K562 (cell line): ENCODE data around the gene GP1BB. TPM values are rescaled to one million over a fixed set of nuclear protein-coding genes. Genes with fewer than 3 reads are reported as not detected.
A peak's percentile ranks its signal among the peaks of the same experiment; 100 is the strongest.

Experiments used
- ADNP ChIP-seq: fragments of 200-800 bp; sonication (Bioruptor generic); IDR thresholded peaks from 2 replicates; pipeline ENCODE4 v1.6.1; 2016; ENCODE audit warnings: missing genetic modification characterization, missing compliant biosample characterization
- EGR1 ChIP-seq: fragments of 450-650 bp; conservative IDR thresholded peaks from 2 replicates; pipeline ENCODE4 v1.6.1; 2017; ENCODE audit warnings: mild to moderate bottlenecking
- EZH2 ChIP-seq: IDR thresholded peaks from 2 replicates; pipeline ENCODE4 v1.6.1; 2012; ENCODE audit warnings: low read depth, mild to moderate bottlenecking, inconsistent platforms, low read length, borderline replicate concordance
- HDAC1 ChIP-seq, 2 experiments: fragments of 450-650 bp; IDR thresholded peaks; 2 replicates each; pipeline ENCODE4 v1.6.1; 2016 to 2017; ENCODE audit warnings: inconsistent platforms in 1 of 2, mild to moderate bottlenecking in 1 of 2, moderate library complexity in 1 of 2
- HDAC3 ChIP-seq: fragments of 450-650 bp; IDR thresholded peaks from 2 replicates; pipeline ENCODE4 v1.6.1; 2018; ENCODE audit warnings: borderline replicate concordance, mild to moderate bottlenecking, moderate library complexity; ENCODE audit not compliant: partially characterized antibody
- KAT8 ChIP-seq: fragments of 450-650 bp; IDR thresholded peaks from 2 replicates; pipeline ENCODE4 v1.6.1; 2016; ENCODE audit warnings: low read depth, mild to moderate bottlenecking
- LCOR ChIP-seq: sonication (generic); formaldehyde crosslinking; IDR thresholded peaks from 2 replicates; pipeline ENCODE4 v1.8.0; 2022; ENCODE audit warnings: mild to moderate bottlenecking, missing genetic modification reagents
- MCM7 ChIP-seq, 2 experiments: fragments of 450-650 bp; IDR thresholded peaks; 2 replicates each; pipeline ENCODE4 v1.6.1; 2016 to 2018
- NR4A1 ChIP-seq, 2 experiments: fragments of 250-450 bp in 1 of 2; fragments of 450-650 bp in 1 of 2; sonication (Bioruptor Pico) in 1 of 2; IDR thresholded peaks; 2 replicates each; pipeline versions ENCODE4 v1.4.0 to v1.6.1; 2016 to 2020; ENCODE audit warnings: mild to moderate bottlenecking in 2 of 2, missing compliant biosample characterization in 1 of 2, missing genetic modification characterization in 1 of 2, moderate library complexity in 1 of 2
- RBBP5 ChIP-seq: fragments of 200-600 bp; sonication (generic); IDR thresholded peaks from 2 replicates; pipeline ENCODE4 v1.6.1; 2012; ENCODE audit warnings: borderline replicate concordance, mild to moderate bottlenecking, low read length, control low read depth, inconsistent platforms; ENCODE audit not compliant: insufficient read depth, poor library complexity, severe bottlenecking
- RBFOX2 ChIP-seq: fragments of 200-400 bp; formaldehyde crosslinking; IDR thresholded peaks from 2 replicates; pipeline ENCODE4 v1.6.1; 2017; ENCODE audit warnings: low read depth, mild to moderate bottlenecking, low read length, moderate library complexity
- SAFB2 ChIP-seq: fragments of 200-400 bp; formaldehyde crosslinking; IDR thresholded peaks from 2 replicates; pipeline ENCODE4 v1.6.1; 2018; ENCODE audit warnings: borderline replicate concordance, low read length, low read depth, moderate library complexity; ENCODE audit not compliant: severe bottlenecking
- SMAD4 ChIP-seq: fragments of 250-450 bp; sonication (Bioruptor Pico); conservative IDR thresholded peaks from 2 replicates; pipeline ENCODE4 v1.8.0; 2021; ENCODE audit warnings: inconsistent platforms, mild to moderate bottlenecking, moderate library complexity
- SRF ChIP-seq, 2 experiments: fragments of 250-450, 450-650 bp in 1 of 2; sonication (Bioruptor Pico) in 1 of 2; sonication (generic) in 1 of 2; formaldehyde crosslinking; IDR thresholded peaks; 2 replicates each; pipeline versions ENCODE4 v1.5.0 to v1.5.1; 2020 to 2022; ENCODE audit warnings: mild to moderate bottlenecking in 1 of 2, missing genetic modification reagents in 1 of 2
- XRCC3 ChIP-seq: fragments of 450-650 bp; IDR thresholded peaks from 2 replicates; pipeline ENCODE4 v1.6.1; 2017; ENCODE audit warnings: mild to moderate bottlenecking, moderate library complexity
- ZBTB17 ChIP-seq: fragments of 450-650 bp; formaldehyde crosslinking; IDR thresholded peaks from 2 replicates; pipeline ENCODE4 v1.4.0; 2020; ENCODE audit warnings: mild to moderate bottlenecking
- ZFP30 ChIP-seq: fragments of 250-450 bp; sonication (Bioruptor Pico); IDR thresholded peaks from 2 replicates; pipeline ENCODE4 v1.8.0; 2022; ENCODE audit warnings: moderate library complexity, mild to moderate bottlenecking, inconsistent platforms, borderline replicate concordance
- ZKSCAN8 ChIP-seq: fragments of 200-800 bp; sonication (Bioruptor generic); IDR thresholded peaks from 2 replicates; pipeline ENCODE4 v1.6.1; 2016; ENCODE audit warnings: missing genetic modification characterization, missing compliant biosample characterization
- ZNF507 ChIP-seq: conservative IDR thresholded peaks from 2 replicates; pipeline ENCODE4 v1.6.1; 2017; ENCODE audit warnings: missing genetic modification characterization, missing compliant biosample characterization
- polyA plus RNA-seq, 8 experiments: library from polyadenylated mRNA; depleted of rRNA in 4 of 8; stranded (reverse) in 5 of 8; unstranded in 3 of 8; fragments of >200 nt; fragmentation: Nextera tagmentation in 2 of 8; fragmentation: Illumina TruSeq in 1 of 8; extraction: Ambion mirVana in 2 of 8; extraction: Trizol in 1 of 8; gene quantifications; 2 replicates each; pipeline versions ENCODE4 v1.2.1 to v1.2.3, GENCODE V29; 2011 to 2014; ENCODE audit warnings: inconsistent platforms in 1 of 8, missing spikeins in 1 of 8
- total RNA-seq, 7 experiments: library from RNA; depleted of rRNA in 6 of 7; stranded (reverse); fragments of >200 nt in 6 of 7; fragmentation: Illumina TruSeq in 2 of 7; extraction: Trizol in 2 of 7; gene quantifications; 2 replicates each; pipeline versions ENCODE4 v1.2.1 to v1.2.3, GENCODE V29; 2011 to 2021; ENCODE audit warnings: low replicate concordance in 1 of 7
- TF ChIP-seq, protein P1 (sequence below), 2 experiments: fragments of 450-650 bp in 1 of 2; IDR thresholded peaks; 2 replicates each; pipeline ENCODE4 v1.6.1; 2011 to 2017; ENCODE audit warnings: low read depth in 2 of 2, antibody characterized with exemption in 1 of 2, borderline replicate concordance in 1 of 2, low read length in 1 of 2, mild to moderate bottlenecking in 1 of 2, mixed read lengths in 1 of 2; ENCODE audit not compliant: control insufficient read depth in 1 of 2
- TF ChIP-seq, protein P2 (sequence below): sonication (generic); formaldehyde crosslinking; IDR thresholded peaks from 2 replicates; pipeline ENCODE4 v1.8.0; 2023; ENCODE audit warnings: mild to moderate bottlenecking, missing genetic modification reagents

The GP1BB gene
- total and polyA plus RNA-seq, 9 of the 15 experiments (the other 6 are each of a cell fraction or from before 2014, with no cell fraction given): 0.69 to 162 (median 2.8) TPM

DNA sequence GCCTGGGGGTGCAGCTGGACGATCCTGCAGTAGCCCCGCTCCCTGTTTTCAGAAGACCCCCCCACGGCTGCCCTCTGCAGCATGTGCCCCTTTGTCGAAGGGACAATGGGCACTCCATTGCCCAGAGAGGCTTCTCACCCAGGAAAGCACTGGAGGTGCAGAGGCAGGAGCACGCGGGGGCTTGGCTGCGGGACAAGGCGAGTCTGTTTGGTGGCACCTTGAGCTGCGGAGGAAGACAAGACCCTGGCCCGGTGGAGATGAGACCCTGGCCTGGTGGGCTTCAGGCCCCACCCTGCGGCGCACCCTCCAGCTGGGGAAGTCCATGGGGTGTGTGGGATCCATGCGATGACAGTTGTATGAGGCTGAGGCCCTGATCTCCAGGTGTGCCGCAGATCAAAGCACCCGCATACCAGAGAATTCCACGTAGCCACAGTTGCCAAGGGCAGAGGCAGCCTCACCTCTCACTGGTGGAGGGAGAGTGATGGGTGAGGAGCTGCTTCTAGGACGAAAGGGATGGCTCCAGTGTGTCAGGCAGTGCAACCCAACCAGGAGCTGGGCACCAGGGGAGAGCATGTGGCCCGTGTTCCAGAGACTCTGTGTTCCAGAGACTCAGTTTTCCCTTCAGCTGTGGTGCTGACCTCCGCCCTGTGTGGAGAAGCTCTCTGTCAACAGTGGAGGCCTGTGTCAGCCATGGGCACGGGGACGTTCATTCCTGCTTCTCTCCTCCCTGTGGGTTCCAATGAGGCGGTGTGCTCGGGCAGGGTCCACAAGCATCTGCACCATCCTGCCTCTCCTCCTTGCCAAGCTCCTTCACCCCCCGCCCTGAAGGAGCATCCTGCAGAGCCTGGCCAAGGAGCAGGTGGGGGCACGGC is 47.2 kb downstream of the GP1BB start (continued):
- TF ChIP-seq, protein P1, sequence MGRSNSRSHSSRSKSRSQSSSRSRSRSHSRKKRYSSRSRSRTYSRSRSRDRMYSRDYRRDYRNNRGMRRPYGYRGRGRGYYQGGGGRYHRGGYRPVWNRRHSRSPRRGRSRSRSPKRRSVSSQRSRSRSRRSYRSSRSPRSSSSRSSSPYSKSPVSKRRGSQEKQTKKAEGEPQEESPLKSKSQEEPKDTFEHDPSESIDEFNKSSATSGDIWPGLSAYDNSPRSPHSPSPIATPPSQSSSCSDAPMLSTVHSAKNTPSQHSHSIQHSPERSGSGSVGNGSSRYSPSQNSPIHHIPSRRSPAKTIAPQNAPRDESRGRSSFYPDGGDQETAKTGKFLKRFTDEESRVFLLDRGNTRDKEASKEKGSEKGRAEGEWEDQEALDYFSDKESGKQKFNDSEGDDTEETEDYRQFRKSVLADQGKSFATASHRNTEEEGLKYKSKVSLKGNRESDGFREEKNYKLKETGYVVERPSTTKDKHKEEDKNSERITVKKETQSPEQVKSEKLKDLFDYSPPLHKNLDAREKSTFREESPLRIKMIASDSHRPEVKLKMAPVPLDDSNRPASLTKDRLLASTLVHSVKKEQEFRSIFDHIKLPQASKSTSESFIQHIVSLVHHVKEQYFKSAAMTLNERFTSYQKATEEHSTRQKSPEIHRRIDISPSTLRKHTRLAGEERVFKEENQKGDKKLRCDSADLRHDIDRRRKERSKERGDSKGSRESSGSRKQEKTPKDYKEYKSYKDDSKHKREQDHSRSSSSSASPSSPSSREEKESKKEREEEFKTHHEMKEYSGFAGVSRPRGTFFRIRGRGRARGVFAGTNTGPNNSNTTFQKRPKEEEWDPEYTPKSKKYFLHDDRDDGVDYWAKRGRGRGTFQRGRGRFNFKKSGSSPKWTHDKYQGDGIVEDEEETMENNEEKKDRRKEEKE (IDR thresholded peaks at IDR 0.05; ENCODE audit: borderline replicate concordance in 1 of 2, control insufficient read depth in 1 of 2, low read depth in 2 of 2, low read length in 1 of 2): no peak
- TF ChIP-seq EGR1 (no peak), ZNF507 (tag) (no peak), SAFB2 (no peak), ZBTB17 (CRISPR knock-in tag) (no peak), SRF (CRISPR knock-in tag; IDR thresholded peaks at IDR 0.05) (no peak), LCOR (no peak), RBBP5 (peak; percentile 46), NR4A1 (CRISPR knock-in tag; IDR thresholded peaks at IDR 0.05) (no peak), NR4A1 (tag; IDR thresholded peaks at IDR 0.05) (no peak), RBFOX2 (0 out of 2 replicates have a peak, but pooled peaks have one; percentile 4), ZFP30 (CRISPR knock-in tag) (no peak), ZKSCAN8 (no peak), KAT8 (no peak), MCM7 (IDR thresholded peaks at IDR 0.05) (no peak), HDAC1 (IDR thresholded peaks at IDR 0.05) (no peak), EZH2 (no peak), XRCC3 (no peak), HDAC3 (no peak), SMAD4 (CRISPR knock-in tag) (no peak), ADNP (no peak)
- TF ChIP-seq, protein P2, sequence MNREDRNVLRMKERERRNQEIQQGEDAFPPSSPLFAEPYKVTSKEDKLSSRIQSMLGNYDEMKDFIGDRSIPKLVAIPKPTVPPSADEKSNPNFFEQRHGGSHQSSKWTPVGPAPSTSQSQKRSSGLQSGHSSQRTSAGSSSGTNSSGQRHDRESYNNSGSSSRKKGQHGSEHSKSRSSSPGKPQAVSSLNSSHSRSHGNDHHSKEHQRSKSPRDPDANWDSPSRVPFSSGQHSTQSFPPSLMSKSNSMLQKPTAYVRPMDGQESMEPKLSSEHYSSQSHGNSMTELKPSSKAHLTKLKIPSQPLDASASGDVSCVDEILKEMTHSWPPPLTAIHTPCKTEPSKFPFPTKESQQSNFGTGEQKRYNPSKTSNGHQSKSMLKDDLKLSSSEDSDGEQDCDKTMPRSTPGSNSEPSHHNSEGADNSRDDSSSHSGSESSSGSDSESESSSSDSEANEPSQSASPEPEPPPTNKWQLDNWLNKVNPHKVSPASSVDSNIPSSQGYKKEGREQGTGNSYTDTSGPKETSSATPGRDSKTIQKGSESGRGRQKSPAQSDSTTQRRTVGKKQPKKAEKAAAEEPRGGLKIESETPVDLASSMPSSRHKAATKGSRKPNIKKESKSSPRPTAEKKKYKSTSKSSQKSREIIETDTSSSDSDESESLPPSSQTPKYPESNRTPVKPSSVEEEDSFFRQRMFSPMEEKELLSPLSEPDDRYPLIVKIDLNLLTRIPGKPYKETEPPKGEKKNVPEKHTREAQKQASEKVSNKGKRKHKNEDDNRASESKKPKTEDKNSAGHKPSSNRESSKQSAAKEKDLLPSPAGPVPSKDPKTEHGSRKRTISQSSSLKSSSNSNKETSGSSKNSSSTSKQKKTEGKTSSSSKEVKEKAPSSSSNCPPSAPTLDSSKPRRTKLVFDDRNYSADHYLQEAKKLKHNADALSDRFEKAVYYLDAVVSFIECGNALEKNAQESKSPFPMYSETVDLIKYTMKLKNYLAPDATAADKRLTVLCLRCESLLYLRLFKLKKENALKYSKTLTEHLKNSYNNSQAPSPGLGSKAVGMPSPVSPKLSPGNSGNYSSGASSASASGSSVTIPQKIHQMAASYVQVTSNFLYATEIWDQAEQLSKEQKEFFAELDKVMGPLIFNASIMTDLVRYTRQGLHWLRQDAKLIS (CRISPR knock-in tag): no peak
